Measurements from ENCODE around the gene OR4N2.
"Not testable (repeated sequence)": the region's sequence is repeated elsewhere in the genome, so short reads cannot be mapped to it uniquely, and the experiment has no call there.

OR4N2 gene

GRCh38 chr14:19803470-19803869, at the start of gene OR4N2:
TSS of gene OR4N2 (plus strand) at chr14:19803770. CDS start at chr14:19827449, 23,679 bp downstream.
- not testable (repeated sequence) for DNase-seq

GRCh38 chr14:19754172-19754571, 49.4 kb upstream of the OR4N2 start:
- DNase-seq: no peak

GRCh38 chr14:19771491-19771890, 32.1 kb upstream of the OR4N2 start:
- not testable (repeated sequence) for DNase-seq

GRCh38 chr14:19771895-19772430, 31.6 kb upstream of the OR4N2 start:
- peak; percentile 1 for DNase-seq

- DNase-seq: peak; percentile 20
These were observed 31.1 kb upstream of the OR4N2 start for GRCh38 chr14:19772454-19772853.

- not testable (repeated sequence) for DNase-seq
These were observed 30.4 kb upstream of the OR4N2 start, which contains the start of gene OR4M1 for GRCh38 chr14:19773204-19773603. TSS of gene OR4M1 (plus strand) at chr14:19773504. CDS start at chr14:19780323, 6,819 bp downstream.

GRCh38 chr14:19775587-19775986, 28.0 kb upstream of the OR4N2 start:
- no peak for DNase-seq

- DNase-seq: not testable (repeated sequence)
These were observed 17.7 kb upstream of the OR4N2 start for GRCh38 chr14:19785848-19786247.

- DNase-seq: not testable (repeated sequence)
These were observed 16.3 kb upstream of the OR4N2 start for GRCh38 chr14:19787318-19787717.

- DNase-seq: not testable (repeated sequence)
These were observed 15.4 kb upstream of the OR4N2 start for GRCh38 chr14:19788150-19788549.

- not testable (repeated sequence) for DNase-seq
These were observed 7.0 kb upstream of the OR4N2 start for GRCh38 chr14:19796520-19797108.

GRCh38 chr14:19799880-19800279, 3.7 kb upstream of the OR4N2 start:
- no peak for DNase-seq

- no peak for DNase-seq
These were observed 3.1 kb upstream of the OR4N2 start for GRCh38 chr14:19800282-19801117.

GRCh38 chr14:19801118-19801464, 2.5 kb upstream of the OR4N2 start:
- DNase-seq: no peak

GRCh38 chr14:19813171-19813920, 9.8 kb downstream of the OR4N2 start:
- not testable (repeated sequence) for DNase-seq

GRCh38 chr14:19819879-19820278, 16.3 kb downstream of the OR4N2 start:
- DNase-seq: not testable (repeated sequence)

- not testable (repeated sequence) for DNase-seq
These were observed 17.4 kb downstream of the OR4N2 start for GRCh38 chr14:19821016-19821415.

- DNase-seq: no peak
These were observed 19.6 kb downstream of the OR4N2 start for GRCh38 chr14:19823178-19823577.

GRCh38 chr14:19823765-19824164, 20.2 kb downstream of the OR4N2 start:
- DNase-seq: no peak

- not testable (repeated sequence) for DNase-seq
These were observed 24.2 kb downstream of the OR4N2 start for GRCh38 chr14:19827626-19828244.

- no peak for DNase-seq
These were observed 24.7 kb downstream of the OR4N2 start for GRCh38 chr14:19828314-19828713.

- DNase-seq: not testable (repeated sequence)
These were observed 30.8 kb downstream of the OR4N2 start for GRCh38 chr14:19834203-19834848.
